Nucleus accumbens (tissue), 56 donors: ENCODE measurements around the gene PKP1.

Experiments
- DNase-seq, 56 donors: peaks; one replicate each; lab custom pipeline; 2025; lab: John Stamatoyannopoulos, UW

Gene PKP1

GRCh38 chr1:201277441-201277840 lies 5.9 kb upstream of the PKP1 start:
- no peak for DNase-seq

GRCh38 chr1:201279313-201279712 lies 4.0 kb upstream of the PKP1 start:
- DNase-seq = peak in 1 of 56 donors; percentile 5

DNA sequence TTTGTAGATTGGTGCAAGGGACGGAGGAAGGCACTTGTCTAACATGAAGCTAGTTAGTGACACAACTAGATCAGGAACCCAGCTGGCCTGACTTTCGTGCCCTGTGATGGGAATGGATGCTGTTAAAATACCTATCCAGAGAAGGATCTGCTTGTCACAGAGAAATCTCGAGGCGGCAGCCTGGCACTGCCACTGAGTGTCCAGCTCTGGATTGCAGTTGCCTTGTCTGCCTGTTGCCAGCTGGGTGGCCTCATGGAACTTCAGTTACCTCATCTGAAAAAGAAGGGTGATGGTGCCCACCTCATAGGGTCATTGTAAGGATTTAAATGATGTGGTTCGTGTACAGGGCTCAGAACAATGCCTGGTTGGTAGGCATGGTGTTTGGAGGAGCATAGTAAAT lies 2.4 kb upstream of the PKP1 start:
- no peak for DNase-seq

- no peak for DNase-seq
Measured at GRCh38 chr1:201281573-201281972, 1.7 kb upstream of the PKP1 start.

DNA sequence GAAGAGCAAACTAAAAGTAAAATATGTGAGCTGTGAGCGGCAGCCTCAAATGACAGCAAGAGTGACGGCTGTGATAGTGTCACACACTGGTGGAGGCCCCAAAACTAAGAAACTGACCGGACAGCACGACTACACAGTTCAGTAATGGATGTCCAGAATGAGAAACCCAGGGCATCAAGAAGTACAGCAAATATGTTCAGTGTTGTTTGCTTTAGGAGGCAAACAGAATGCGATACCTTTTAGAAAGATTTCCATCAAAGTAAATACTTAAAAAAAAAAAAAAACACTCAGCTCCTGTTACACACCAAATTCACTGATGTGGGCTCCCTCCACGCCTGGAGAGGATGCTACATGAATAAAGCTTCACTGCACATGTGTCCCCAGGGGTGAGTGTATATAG lies 1.1 kb upstream of the PKP1 start:
- no peak for DNase-seq

GRCh38 chr1:201283836-201284553 lies 689 bp downstream of the PKP1 start:
- no peak for DNase-seq

DNA sequence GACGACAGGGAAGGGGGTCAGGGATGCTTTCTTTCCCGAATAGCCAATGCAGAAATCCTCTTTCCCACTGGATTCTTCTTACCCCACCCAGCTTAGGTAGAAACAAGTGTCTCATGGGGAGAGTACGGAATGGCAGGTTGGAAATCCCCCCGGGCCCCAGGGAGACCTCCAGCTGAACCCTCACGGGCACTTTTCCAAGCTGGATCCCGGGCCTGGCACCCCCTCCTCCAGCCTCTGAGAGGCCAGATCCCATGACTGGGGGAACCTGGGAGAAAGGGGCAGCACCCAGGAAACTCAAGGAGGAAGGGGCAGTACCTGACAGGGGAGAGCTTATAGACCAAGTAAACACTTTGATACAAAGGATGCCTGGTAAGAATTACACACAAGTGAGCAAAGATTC lies 1.3 kb downstream of the PKP1 start:
- no peak for DNase-seq

DNA sequence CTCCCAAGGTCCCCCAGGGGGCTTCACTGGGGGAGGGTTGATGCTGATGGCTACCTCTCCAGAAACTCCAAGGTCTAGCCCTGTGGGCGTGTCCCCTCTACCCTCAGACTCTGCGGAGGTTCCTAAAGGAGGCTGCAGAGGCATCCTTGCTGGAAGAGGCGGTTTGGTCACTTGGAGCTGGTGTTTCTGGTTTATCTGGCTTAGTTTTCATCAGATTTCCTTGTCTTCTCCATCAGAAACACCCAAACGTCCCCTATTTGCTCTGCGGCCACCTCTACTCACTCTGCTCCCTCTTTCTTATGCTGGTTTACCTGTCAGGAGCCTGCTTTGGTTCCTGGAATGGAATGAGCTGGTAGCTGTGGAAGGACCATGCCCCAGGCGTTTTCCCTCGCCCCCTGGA lies 2.5 kb downstream of the PKP1 start:
- DNase-seq = no peak

- DNase-seq = no peak
Measured at GRCh38 chr1:201286445-201286844, 3.1 kb downstream of the PKP1 start.

DNA sequence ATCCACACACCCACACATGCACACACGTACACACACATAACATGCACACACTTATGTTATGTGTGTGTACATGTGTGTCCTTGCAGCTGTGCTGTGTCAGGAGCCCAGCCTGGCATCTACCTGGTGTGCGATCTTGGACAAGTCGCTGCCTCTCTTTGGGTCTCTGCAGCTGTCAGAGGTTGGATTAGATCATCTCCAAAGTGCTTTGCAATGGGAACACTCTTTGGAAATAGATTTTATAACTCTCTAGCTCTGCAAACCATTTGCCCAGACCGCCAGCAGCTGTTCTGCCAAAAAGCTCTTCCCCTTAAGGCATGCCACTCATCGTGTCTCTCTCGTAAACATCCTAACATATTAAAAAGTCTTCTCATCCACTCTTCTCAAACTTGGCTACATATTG lies 4.7 kb downstream of the PKP1 start:
- no peak for DNase-seq

- no peak for DNase-seq
Measured at GRCh38 chr1:201288765-201289164, 5.5 kb downstream of the PKP1 start.

GRCh38 chr1:201290551-201290950 lies 7.2 kb downstream of the PKP1 start:
- no peak for DNase-seq

- no peak for DNase-seq
Measured at GRCh38 chr1:201291916-201292315, 8.6 kb downstream of the PKP1 start.

DNA sequence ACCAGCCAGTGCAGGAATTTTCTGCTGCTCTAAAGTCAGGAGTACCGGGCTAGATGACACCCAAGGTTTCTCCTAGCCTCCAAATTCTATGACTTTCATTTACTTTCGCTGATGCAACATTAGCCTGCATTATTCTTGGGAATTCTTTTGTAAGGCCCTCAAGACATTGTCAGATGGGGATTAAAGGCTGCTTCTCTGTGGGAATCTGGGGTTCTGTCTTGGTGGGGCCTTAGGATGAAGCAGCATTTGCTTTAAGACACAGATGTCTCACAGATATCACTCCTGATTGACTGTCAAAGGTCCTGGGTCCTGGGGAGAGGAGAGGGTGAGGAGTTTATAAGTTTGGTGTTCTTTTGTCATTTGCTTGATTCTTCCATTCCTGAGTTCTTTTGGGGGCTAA lies 11.6 kb downstream of the PKP1 start:
- DNase-seq = no peak

GRCh38 chr1:201295346-201295745 lies 12.0 kb downstream of the PKP1 start:
- DNase-seq = no peak

DNA sequence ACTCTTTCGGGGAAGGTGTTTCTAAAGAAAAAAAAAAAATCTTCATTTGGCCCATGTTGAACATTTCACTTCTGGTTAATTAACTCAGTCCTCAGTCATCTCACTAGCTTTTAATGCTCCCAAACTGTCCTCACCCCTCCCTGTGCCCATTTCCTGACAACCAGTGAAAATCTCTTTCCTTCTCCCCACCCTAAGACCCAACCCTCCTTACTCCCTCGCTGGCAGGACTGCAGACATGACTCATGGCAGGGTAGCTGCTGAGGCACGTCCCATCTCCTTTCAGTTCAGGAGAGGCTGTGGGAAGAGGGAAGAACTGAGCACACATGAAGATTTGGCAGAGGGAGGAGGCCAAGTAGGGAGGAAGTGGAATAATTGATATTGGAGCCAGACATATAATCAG lies 12.6 kb downstream of the PKP1 start:
- DNase-seq = peak in 1 of 56 donors; percentile 24

DNA sequence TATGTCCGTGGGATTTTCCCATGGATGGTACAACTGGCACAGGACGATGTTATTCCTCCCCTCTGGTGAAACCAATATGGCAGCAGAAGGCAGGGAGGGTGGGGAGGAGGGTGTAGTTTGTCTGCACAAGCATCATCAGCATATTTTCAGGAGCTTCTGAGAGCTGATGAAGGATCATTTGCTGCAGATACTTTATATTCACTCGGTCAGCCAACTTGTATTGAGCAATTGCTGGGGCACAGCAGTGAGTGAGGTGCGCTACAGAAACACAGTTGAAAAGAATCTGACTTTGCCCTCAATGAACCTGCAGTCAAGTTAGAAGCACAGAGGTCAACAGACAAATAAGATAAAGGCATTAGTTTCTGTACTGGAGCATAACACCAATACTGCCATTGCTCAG lies 13.0 kb downstream of the PKP1 start:
- no peak for DNase-seq

GRCh38 chr1:201298396-201299381 lies 15.4 kb downstream of the PKP1 start:
- peak in 1 of 56 donors; percentile 37 for DNase-seq

- DNase-seq = peak in 1 of 56 donors; percentile 47
Measured at GRCh38 chr1:201299968-201300367, 16.7 kb downstream of the PKP1 start.

GRCh38 chr1:201300641-201301040 lies 17.3 kb downstream of the PKP1 start:
- DNase-seq = no peak
